Adrenal gland (tissue), 12 donors: ENCODE measurements around the gene POLR3GL. TPM values are rescaled to one million over a fixed set of nuclear protein-coding genes. Genes with fewer than 3 reads are reported as not detected.
A peak's percentile ranks its signal among the peaks of the same experiment; 100 is the strongest.

ENCODE experiments used
- DNase-seq, 7 donors: peaks; one replicate each; pipeline ENCODE4 v3.0.0-alpha.2; 2019 to 2020
- H3K27ac ChIP-seq, 5 donors: fragments of 200-600 bp; sonication (generic) in 4 of 5; 1 replicate in 3 of 5; 2 replicates in 2 of 5; pipeline versions ENCODE4 v1.5.1 to v1.8.0; 2016 to 2020; ENCODE audit warnings: mild to moderate bottlenecking in 1 of 5
- H3K27me3 ChIP-seq: fragments of 200-600 bp; 2 replicates; pipeline ENCODE4 v1.8.0; 2021
- H3K36me3 ChIP-seq, 2 donors: fragments of 200-600 bp; replicated peaks in 1 of 2; 1 replicate in 1 of 2; 2 replicates in 1 of 2; pipeline versions ENCODE4 v1.5.1 to v1.8.0; 2018 to 2022
- H3K4me1 ChIP-seq, 2 donors: fragments of 200-600 bp; replicated peaks in 1 of 2; 1 replicate in 1 of 2; 2 replicates in 1 of 2; pipeline versions ENCODE4 v1.5.1 to v1.8.0; 2018 to 2021
- H3K4me3 ChIP-seq, 4 donors: fragments of 200-600 bp; sonication (generic) in 3 of 4; one replicate each; pipeline ENCODE4 v1.5.1; 2016 to 2018
- H3K9me3 ChIP-seq, 3 donors: fragments of 200-600 bp; sonication (generic) in 1 of 3; replicated peaks in 1 of 3; 1 replicate in 2 of 3; 2 replicates in 1 of 3; pipeline versions ENCODE4 v1.5.1 to v1.8.0; 2016 to 2021
- POLR2A ChIP-seq, 2 donors: fragments of 450-650 bp; IDR thresholded peaks; one replicate each; pipeline ENCODE4 v1.6.1; 2017; ENCODE audit warnings: antibody characterized with exemption in 2 of 2, mild to moderate bottlenecking in 2 of 2, moderate library complexity in 1 of 2
- whole genome bisulfite sequencing, 4 donors: extraction: QIAGEN DNeasy Blood & Tissue Kit in 2 of 4; methylation state at CpG; one replicate each; pipeline versions ENCODE4 v1.1.5 to v1.1.7; 2013 to 2017; 5-methylcytosine and 5-hydroxymethylcytosine counted together
- intact Hi-C, 2 donors: fragments of 100-400 bp; cut with DNase I; formaldehyde crosslinking; loops; one replicate each; pipeline versions ENCODE4 v1.14.1 to v1.15.0; 2022 to 2023
- polyA plus RNA-seq, 3 donors: library from polyadenylated mRNA; stranded (reverse); fragments of 200-250 nt in 2 of 3; fragments of 350-450 nt in 1 of 3; fragmentation: Illumina TruSeq in 1 of 3; extraction: RNeasy Lipid Tissue Mini Kit (QIAGEN cat#74804) in 1 of 3; gene quantifications; one replicate each; pipeline ENCODE4 v1.2.3, GENCODE V29; 2013 to 2014
- total RNA-seq, 9 donors: library from RNA; depleted of rRNA in 4 of 9; stranded (reverse); fragments of >200 nt in 4 of 9; fragments of 120-200 nt in 1 of 9; fragmentation: NEBNext Ultra II Directional in 1 of 9; extraction: Animal tissue kit (Norgen Biotek cat#: 25700) in 1 of 9; gene quantifications; one replicate each; pipeline versions ENCODE4 v1.1.0 to v1.2.4, GENCODE V29; 2013 to 2023
- TF ChIP-seq, protein P1 (sequence below), 6 experiments: fragments of 450-650 bp in 4 of 6; fragments of 200-600 bp in 2 of 6; sonication (generic) in 1 of 6; IDR thresholded peaks; 1 replicate in 5 of 6; 2 replicates in 1 of 6; pipeline versions ENCODE4 v1.5.1 to v1.8.0; 2016 to 2021; ENCODE audit warnings: antibody characterized with exemption in 6 of 6, mild to moderate bottlenecking in 2 of 6, moderate library complexity in 1 of 6
- donor health status: healthy with polysubstance abuse.
- donor health status: Bipolar disorder and iron deficiency.
- donor health status: DM: yes; HTN: yes; CAD: no.
- donor health status: DM: no; HTN: no; CAD: no.
- donor health status: DM: no; HTN: no; CAD: no.
- donor health status: DM: yes; HTN: yes; CAD: no.

The POLR3GL gene
- total and polyA plus RNA-seq, 12 donors: 18.4 to 48.7 (median 32.4) TPM

DNA sequence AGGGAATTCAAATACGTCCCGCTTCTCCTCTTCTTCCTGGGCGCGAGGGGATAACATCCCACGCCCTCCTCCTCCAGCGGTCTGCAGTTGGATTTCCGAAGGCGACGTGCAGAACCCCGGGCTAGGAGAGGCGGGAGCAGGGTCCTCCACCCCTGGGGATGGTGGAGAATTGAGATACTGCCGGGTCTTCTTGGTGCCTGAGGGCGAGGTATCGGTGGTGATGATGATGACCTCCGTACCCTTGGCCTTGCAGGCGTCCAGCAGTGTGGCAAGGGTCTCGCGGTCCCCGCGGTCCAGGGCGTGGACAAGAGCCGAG is 3.4 kb upstream of the POLR3GL start:
- peaks cover 35 to 60% of the 10 kb centered on the region in 2 donors for H3K4me1 ChIP-seq
- peak overlapping the region; percentile 7 to 63 (median 40) for H3K4me3 ChIP-seq
- TF ChIP-seq, protein P1, sequence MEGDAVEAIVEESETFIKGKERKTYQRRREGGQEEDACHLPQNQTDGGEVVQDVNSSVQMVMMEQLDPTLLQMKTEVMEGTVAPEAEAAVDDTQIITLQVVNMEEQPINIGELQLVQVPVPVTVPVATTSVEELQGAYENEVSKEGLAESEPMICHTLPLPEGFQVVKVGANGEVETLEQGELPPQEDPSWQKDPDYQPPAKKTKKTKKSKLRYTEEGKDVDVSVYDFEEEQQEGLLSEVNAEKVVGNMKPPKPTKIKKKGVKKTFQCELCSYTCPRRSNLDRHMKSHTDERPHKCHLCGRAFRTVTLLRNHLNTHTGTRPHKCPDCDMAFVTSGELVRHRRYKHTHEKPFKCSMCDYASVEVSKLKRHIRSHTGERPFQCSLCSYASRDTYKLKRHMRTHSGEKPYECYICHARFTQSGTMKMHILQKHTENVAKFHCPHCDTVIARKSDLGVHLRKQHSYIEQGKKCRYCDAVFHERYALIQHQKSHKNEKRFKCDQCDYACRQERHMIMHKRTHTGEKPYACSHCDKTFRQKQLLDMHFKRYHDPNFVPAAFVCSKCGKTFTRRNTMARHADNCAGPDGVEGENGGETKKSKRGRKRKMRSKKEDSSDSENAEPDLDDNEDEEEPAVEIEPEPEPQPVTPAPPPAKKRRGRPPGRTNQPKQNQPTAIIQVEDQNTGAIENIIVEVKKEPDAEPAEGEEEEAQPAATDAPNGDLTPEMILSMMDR (IDR thresholded peaks at IDR 0.05): no peak
- peak overlapping the region in 4 of 5 donors; percentile 62 to 99 (median 80) for H3K27ac ChIP-seq
- intact Hi-C loops: loop anchor here in 1 of 2 donors (10.0 kb wide), 1 partner anchor 74 kb away; no protein-coding TSS in a partner anchor
- H3K36me3 ChIP-seq: no peaks in the 10 kb centered on the region
- peak in 2 of 7 donors; percentile 16 to 43 for DNase-seq
- H3K27me3 ChIP-seq: no peaks in the 10 kb centered on the region
- WGBS, 4 donors: 1 to 4% (median 2%) methylated on average over 11 to 22 of the region's 22 CpGs; no CpG with 5 or more reads in 1 of the 4 donors
- no peaks in the 10 kb centered on the region for H3K9me3 ChIP-seq

DNA sequence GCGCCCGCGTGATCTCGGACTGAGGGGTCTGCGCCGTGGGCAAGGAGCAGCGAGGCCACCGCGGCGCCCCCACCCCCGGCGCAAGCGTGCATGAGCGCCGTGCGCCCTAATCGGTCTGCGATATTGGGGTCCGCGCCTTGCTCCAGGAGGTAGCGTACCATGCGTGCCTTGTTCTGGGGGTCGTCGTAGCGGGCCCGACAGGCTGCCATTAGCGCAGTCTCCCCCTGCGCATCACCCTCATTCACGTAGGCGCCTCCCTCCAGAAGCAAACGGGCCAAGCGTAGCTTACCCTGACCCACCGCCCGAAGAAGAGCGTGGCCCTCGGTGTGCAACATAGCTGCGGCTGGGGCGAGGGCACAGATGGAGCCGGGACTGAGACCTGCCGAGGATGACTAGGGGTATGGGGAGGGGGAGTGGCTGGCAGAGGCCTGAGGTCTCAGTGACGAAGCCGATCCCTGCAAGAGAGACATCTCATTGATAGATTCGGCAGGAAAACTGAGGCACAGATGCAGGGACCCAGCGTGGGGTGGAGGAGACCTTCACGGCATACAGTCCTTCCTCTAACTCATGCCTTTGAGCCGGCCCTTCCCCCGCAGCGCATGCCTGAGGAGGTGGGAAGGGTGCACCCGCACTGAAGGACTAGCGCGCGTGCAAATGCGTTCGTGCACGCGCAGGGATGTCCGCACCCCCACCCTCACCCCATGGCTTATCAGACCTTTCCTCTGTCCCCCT is 2.9 kb upstream of the POLR3GL start:
- peaks cover 30 to 55% of the 10 kb centered on the region in 2 donors for H3K4me1 ChIP-seq
- peak overlapping the region; percentile 7 to 63 (median 40) for H3K4me3 ChIP-seq
- peak in 4 of 7 donors; percentile 27 to 49 (median 44) for DNase-seq
- no peaks in the 10 kb centered on the region for H3K9me3 ChIP-seq
- TF ChIP-seq, protein P1 (IDR thresholded peaks at IDR 0.05): no peak
- no peak for TF ChIP-seq POLR2A (IDR thresholded peaks at IDR 0.05)
- H3K27me3 ChIP-seq: no peaks in the 10 kb centered on the region
- intact Hi-C loops: loop anchor here in 1 of 2 donors (10.0 kb wide), 1 partner anchor 73 kb away; no protein-coding TSS in a partner anchor
- H3K27ac ChIP-seq: peak overlapping the region in 4 of 5 donors; percentile 62 to 99 (median 80)
- H3K36me3 ChIP-seq: no peaks in the 10 kb centered on the region
- WGBS, 4 donors: 1 to 9% (median 7%) methylated on average over 23 to 57 of the region's 57 CpGs

DNA sequence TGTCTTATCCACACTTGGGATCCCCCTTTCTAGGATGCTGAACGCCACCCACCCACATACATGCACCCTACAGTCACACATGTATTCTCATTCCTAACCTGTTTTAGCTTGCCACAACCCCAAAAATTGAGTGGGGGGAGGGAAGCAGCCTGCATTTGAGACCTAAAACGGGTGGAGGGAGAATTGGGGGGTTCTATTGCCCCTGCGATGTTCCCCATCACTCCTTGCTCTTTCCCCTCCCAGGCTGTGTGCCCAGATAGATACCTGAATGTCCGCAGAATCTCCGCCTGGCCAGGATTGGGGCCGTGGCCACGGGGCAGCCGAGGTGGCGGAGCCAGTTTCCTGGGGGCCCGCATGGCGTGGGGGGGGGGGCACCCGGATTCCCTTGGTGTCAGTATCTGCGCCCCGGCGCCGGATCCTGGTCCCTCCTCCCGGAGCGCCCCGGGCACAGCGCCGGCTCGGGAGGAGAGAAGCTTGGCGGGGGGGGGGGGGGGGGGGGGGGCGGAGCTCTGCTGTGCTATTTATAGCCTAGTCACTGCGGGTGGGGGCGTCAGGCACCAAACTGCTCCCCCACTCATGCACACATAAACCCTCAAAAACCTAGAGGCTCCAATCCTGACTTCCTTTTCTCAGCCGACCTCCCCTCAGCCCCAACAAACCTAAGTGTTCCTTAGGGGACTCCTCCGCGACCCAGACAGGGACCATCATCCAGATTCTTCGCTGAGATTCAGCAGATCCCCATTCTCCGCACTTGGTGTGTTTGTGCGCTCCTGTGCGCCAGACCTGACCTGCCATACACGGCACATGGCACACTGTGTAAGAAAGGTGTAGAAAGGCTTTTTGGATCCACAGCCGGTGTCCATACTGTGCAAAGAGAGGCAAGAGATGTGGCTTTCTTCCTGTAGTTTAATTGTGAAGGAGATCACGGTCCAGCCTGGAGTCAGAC is 2.1 kb upstream of the POLR3GL start:
- 5 to 12% (median 7%) methylated on average over 15 to 33 of the region's 36 CpGs for WGBS, 4 donors
- Histone ChIP-seq H3K9me3 (no peaks in the 10 kb centered on the region), H3K4me1 (peaks cover 30 to 55% of the 10 kb centered on the region in 2 donors), H3K4me3 (peak overlapping the region in 2 of 4 donors; percentile 14 to 51), H3K27ac (peak overlapping the region in 3 of 5 donors; percentile 17 to 91 (median 67)), H3K27me3 (no peaks in the 10 kb centered on the region), H3K36me3 (no peaks in the 10 kb centered on the region)
- peak in 3 of 7 donors; percentile 16 to 61 (median 48) for DNase-seq
- TF ChIP-seq POLR2A (IDR thresholded peaks at IDR 0.05): no peak
- TF ChIP-seq, protein P1 (IDR thresholded peaks at IDR 0.05): no peak
- intact Hi-C loops: loop anchor here in 1 of 2 donors (10.0 kb wide), 1 partner anchor 72 kb away; no protein-coding TSS in a partner anchor
